H9 (cell line): ENCODE results near the gene CADPS2. TPM values are rescaled to one million over a fixed set of nuclear protein-coding genes. Genes with fewer than 3 reads are reported as not detected.

Source experiments
- DNase-seq: peaks from one replicate; pipeline ENCODE4 v3.0.0-alpha.2; 2017
- H2AFZ ChIP-seq: one replicate; pipeline ENCODE4 v1.6.1; 2013; ENCODE audit warnings: mild to moderate bottlenecking, low read length, control low read depth, moderate library complexity
- H2AK5ac ChIP-seq: 2 replicates; pipeline ENCODE4 v1.6.1; 2013; ENCODE audit warnings: low read length, control low read depth, mixed read lengths; ENCODE audit not compliant: insufficient read length
- H2BK120ac ChIP-seq: one replicate; pipeline ENCODE4 v1.6.1; 2013; ENCODE audit warnings: low read depth, mild to moderate bottlenecking, low read length, control low read depth, inconsistent platforms; ENCODE audit not compliant: poor library complexity, severe bottlenecking
- H2BK12ac ChIP-seq: 2 replicates; pipeline ENCODE4 v1.6.1; 2013; ENCODE audit warnings: low read length, control low read depth, mixed read lengths, low read depth; ENCODE audit not compliant: insufficient read length
- H2BK15ac ChIP-seq: 2 replicates; pipeline ENCODE4 v1.6.1; 2013; ENCODE audit warnings: low read depth, low read length, control low read depth
- H2BK20ac ChIP-seq: one replicate; pipeline ENCODE4 v1.6.1; 2013; ENCODE audit warnings: low read depth, mild to moderate bottlenecking, low read length, control low read depth, inconsistent platforms; ENCODE audit not compliant: poor library complexity, severe bottlenecking
- H2BK5ac ChIP-seq: 2 replicates; pipeline ENCODE4 v1.6.1; 2013; ENCODE audit warnings: low read length, control low read depth, mixed read lengths; ENCODE audit not compliant: insufficient read length
- H3K14ac ChIP-seq: 2 replicates; pipeline ENCODE4 v1.6.1; 2013; ENCODE audit warnings: low read length, control low read depth; ENCODE audit not compliant: insufficient read depth
- H3K18ac ChIP-seq: 2 replicates; pipeline ENCODE4 v1.6.1; 2013; ENCODE audit warnings: low read depth, mild to moderate bottlenecking, mixed read lengths, low read length, control low read depth; ENCODE audit not compliant: insufficient read length
- H3K23ac ChIP-seq: 2 replicates; pipeline ENCODE4 v1.6.1; 2013; ENCODE audit warnings: low read length, control low read depth, mixed read lengths, low read depth; ENCODE audit not compliant: insufficient read length
- H3K23me2 ChIP-seq: 2 replicates; pipeline ENCODE4 v1.6.1; 2013; ENCODE audit warnings: low read depth, mild to moderate bottlenecking, mixed read lengths, low read length, control low read depth; ENCODE audit not compliant: insufficient read length, poor library complexity, severe bottlenecking
- H3K27ac ChIP-seq: 2 replicates; pipeline ENCODE4 v1.5.1; 2013; ENCODE audit warnings: low read length, control low read depth, mixed read lengths, low read depth; ENCODE audit not compliant: insufficient read length
- H3K27me3 ChIP-seq: 2 replicates; pipeline ENCODE4 v1.6.1; 2013; ENCODE audit warnings: low read length, control low read depth, inconsistent platforms; ENCODE audit not compliant: insufficient read depth
- H3K4ac ChIP-seq: 2 replicates; pipeline ENCODE4 v1.6.1; 2013; ENCODE audit warnings: low read depth, mild to moderate bottlenecking, control low read depth, inconsistent platforms, low read length, moderate library complexity
- H3K4me1 ChIP-seq: 2 replicates; pipeline ENCODE4 v1.6.1; 2013; ENCODE audit warnings: low read length, control low read depth, inconsistent platforms; ENCODE audit not compliant: insufficient read depth
- H3K4me2 ChIP-seq: 2 replicates; pipeline ENCODE4 v1.6.1; 2013; ENCODE audit warnings: low read length, control low read depth, mixed read lengths; ENCODE audit not compliant: insufficient read length, insufficient read depth
- H3K56ac ChIP-seq: 2 replicates; pipeline ENCODE4 v1.6.1; 2013; ENCODE audit warnings: low read depth, mild to moderate bottlenecking, mixed read lengths, low read length, control low read depth; ENCODE audit not compliant: insufficient read length
- H3K79me1 ChIP-seq: 2 replicates; pipeline ENCODE4 v1.6.1; 2013; ENCODE audit warnings: low read depth, mild to moderate bottlenecking, moderate library complexity, low read length, control low read depth, inconsistent platforms; ENCODE audit not compliant: insufficient read depth, poor library complexity, severe bottlenecking
- H3K79me2 ChIP-seq: 2 replicates; pipeline ENCODE4 v1.6.1; 2013; ENCODE audit warnings: low read length, control low read depth, inconsistent platforms; ENCODE audit not compliant: insufficient read depth
- H3K9ac ChIP-seq: 2 replicates; pipeline ENCODE4 v1.6.1; 2013; ENCODE audit warnings: low read length, control low read depth, mixed read lengths; ENCODE audit not compliant: insufficient read length; ENCODE audit errors: extremely low read depth
- H3K9me3 ChIP-seq: one replicate; pipeline ENCODE4 v1.6.1; 2013; ENCODE audit warnings: low read depth, low read length, inconsistent platforms; ENCODE audit not compliant: control insufficient read depth
- H3T11ph ChIP-seq: one replicate; pipeline ENCODE4 v1.6.1; 2013; ENCODE audit warnings: mild to moderate bottlenecking, low read length, control low read depth, inconsistent platforms
- H4K20me1 ChIP-seq: one replicate; pipeline ENCODE4 v1.6.1; 2013; ENCODE audit not compliant: control insufficient read depth, insufficient read length, insufficient read depth
- H4K5ac ChIP-seq: 2 replicates; pipeline ENCODE4 v1.6.1; 2013; ENCODE audit warnings: low read depth, mild to moderate bottlenecking, mixed read lengths, low read length, control low read depth; ENCODE audit not compliant: insufficient read length
- H4K8ac ChIP-seq: replicated peaks from 2 replicates; pipeline ENCODE4 v1.6.1; 2013; ENCODE audit warnings: low read length, control low read depth, mixed read lengths, low read depth; ENCODE audit not compliant: insufficient read length
- H4K91ac ChIP-seq: 2 replicates; pipeline ENCODE4 v1.6.1; 2013; ENCODE audit warnings: low read depth, mild to moderate bottlenecking, moderate library complexity, mixed read lengths, low read length, control low read depth; ENCODE audit not compliant: insufficient read length
- H3K27ac Mint-ChIP-seq, 3 experiments: 2 replicates in 2 of 3; 3 replicates in 1 of 3; pipeline ENCODE4 v1.8.0; 2020 to 2021; ENCODE audit warnings: mixed read lengths in 3 of 3, mild to moderate bottlenecking in 1 of 3, moderate library complexity in 1 of 3
- H3K27me3 Mint-ChIP-seq: 2 replicates; pipeline ENCODE4 v1.8.0; 2021; ENCODE audit warnings: low read depth, mild to moderate bottlenecking, moderate library complexity, mixed read lengths
- H3K36me3 Mint-ChIP-seq, 3 experiments: 2 replicates in 2 of 3; 3 replicates in 1 of 3; pipeline ENCODE4 v1.8.0; 2020 to 2021; ENCODE audit warnings: low read depth in 3 of 3, mixed read lengths in 3 of 3; ENCODE audit not compliant: insufficient read depth in 1 of 3
- H3K4me1 Mint-ChIP-seq, 2 experiments: 2 replicates each; pipeline ENCODE4 v1.8.0; 2020; ENCODE audit warnings: mixed read lengths in 2 of 2
- H3K4me3 Mint-ChIP-seq, 2 experiments: 2 replicates in 1 of 2; 3 replicates in 1 of 2; pipeline ENCODE4 v1.8.0; 2020 to 2021; ENCODE audit warnings: mild to moderate bottlenecking in 2 of 2, mixed read lengths in 2 of 2, moderate library complexity in 1 of 2
- H3K9me3 Mint-ChIP-seq, 2 experiments: 2 replicates in 1 of 2; 3 replicates in 1 of 2; pipeline ENCODE4 v1.8.0; 2020; ENCODE audit warnings: mild to moderate bottlenecking in 2 of 2, mixed read lengths in 2 of 2, moderate library complexity in 1 of 2
- WGBS: extraction: QIAGEN DNeasy Blood & Tissue Kit; methylation state at CpG from one replicate; pipeline ENCODE4 v1.1.7; 2013; ENCODE audit warnings: missing lambda C conversion rate, low lambda C conversion rate, mixed read lengths; ENCODE audit not compliant: insufficient read length; ENCODE audit errors: extremely low coverage; 5-methylcytosine and 5-hydroxymethylcytosine counted together
- total RNA-seq: library from RNA; stranded (reverse); gene quantifications from 2 replicates; pipeline ENCODE4 v1.2.1, GENCODE V29; 2021
- TF ChIP-seq, protein P1 (sequence below): fragments of 200-600 bp; sonication (generic); conservative IDR thresholded peaks from 3 replicates; pipeline ENCODE4 v1.8.0; 2021; ENCODE audit warnings: antibody characterized with exemption, mild to moderate bottlenecking

Gene CADPS2
- total RNA-seq, 1 experiment from 2014 or later: 7.1 TPM

DNA sequence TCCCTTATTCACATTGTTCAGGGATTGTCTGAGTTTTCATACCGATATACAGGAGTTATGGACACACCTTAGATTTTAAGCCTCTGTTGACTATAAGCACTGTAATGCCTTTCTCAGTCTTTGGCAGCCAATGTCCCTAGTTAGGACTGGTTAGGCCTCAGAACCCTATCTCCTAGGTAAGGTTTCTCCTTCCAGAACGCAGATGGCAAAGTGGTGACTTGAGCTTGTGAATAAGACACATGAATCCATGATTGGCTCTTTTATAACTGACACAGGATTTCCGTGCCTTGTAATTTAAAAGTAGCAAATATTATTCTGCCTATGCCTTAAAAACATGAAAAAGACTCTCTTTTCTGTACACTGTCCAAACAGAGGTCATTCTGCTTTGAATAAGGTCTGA lies 171.1 kb downstream of the CADPS2 start:
- Histone ChIP-seq H2BK120ac (no peak overlapping the region), H4K5ac (no peak overlapping the region), H2AFZ (no peak overlapping the region), H2AK5ac (no peak overlapping the region), H3K23ac (no peak overlapping the region), H3K9me3 (no peaks in the 10 kb centered on the region), H2BK12ac (no peak overlapping the region), H4K91ac (no peak overlapping the region), H2BK15ac (no peak overlapping the region), H3K79me2 (no peaks in the 10 kb centered on the region), H4K20me1 (no peaks in the 10 kb centered on the region), H3K56ac (no peak overlapping the region), H3K27ac (no peak overlapping the region), H4K8ac (no peak overlapping the region), H2BK20ac (no peak overlapping the region), H2BK5ac (no peak overlapping the region), H3K14ac (no peak overlapping the region), H3K18ac (no peak overlapping the region), H3K4me1 (peaks cover 4% of the 10 kb centered on the region; the same call in 1 of the 2 replicates), H3K4ac (no peak overlapping the region), H3K9ac (no peak overlapping the region), H3T11ph (no peak overlapping the region), H3K4me2 (no peak overlapping the region), H3K27me3 (no peaks in the 10 kb centered on the region), H3K79me1 (no peaks in the 10 kb centered on the region), H3K23me2 (no peaks in the 10 kb centered on the region)
- peaks cover 11 to 16% of the 10 kb centered on the region in 2 experiments for H3K4me1 Mint-ChIP-seq
- TF ChIP-seq, protein P1, sequence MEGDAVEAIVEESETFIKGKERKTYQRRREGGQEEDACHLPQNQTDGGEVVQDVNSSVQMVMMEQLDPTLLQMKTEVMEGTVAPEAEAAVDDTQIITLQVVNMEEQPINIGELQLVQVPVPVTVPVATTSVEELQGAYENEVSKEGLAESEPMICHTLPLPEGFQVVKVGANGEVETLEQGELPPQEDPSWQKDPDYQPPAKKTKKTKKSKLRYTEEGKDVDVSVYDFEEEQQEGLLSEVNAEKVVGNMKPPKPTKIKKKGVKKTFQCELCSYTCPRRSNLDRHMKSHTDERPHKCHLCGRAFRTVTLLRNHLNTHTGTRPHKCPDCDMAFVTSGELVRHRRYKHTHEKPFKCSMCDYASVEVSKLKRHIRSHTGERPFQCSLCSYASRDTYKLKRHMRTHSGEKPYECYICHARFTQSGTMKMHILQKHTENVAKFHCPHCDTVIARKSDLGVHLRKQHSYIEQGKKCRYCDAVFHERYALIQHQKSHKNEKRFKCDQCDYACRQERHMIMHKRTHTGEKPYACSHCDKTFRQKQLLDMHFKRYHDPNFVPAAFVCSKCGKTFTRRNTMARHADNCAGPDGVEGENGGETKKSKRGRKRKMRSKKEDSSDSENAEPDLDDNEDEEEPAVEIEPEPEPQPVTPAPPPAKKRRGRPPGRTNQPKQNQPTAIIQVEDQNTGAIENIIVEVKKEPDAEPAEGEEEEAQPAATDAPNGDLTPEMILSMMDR: no peak
- no peaks in the 10 kb centered on the region for H3K36me3 Mint-ChIP-seq
- no peak for DNase-seq
- no peak overlapping the region for H3K27ac Mint-ChIP-seq
- no peaks in the 10 kb centered on the region for H3K27me3 Mint-ChIP-seq
- H3K9me3 Mint-ChIP-seq: no peaks in the 10 kb centered on the region
- H3K4me3 Mint-ChIP-seq: no peak overlapping the region
- no CpG with 5 or more reads among the region's 3 CpGs for WGBS
